Measurements from ENCODE around the gene PTPRN2. TPM values are rescaled to one million over a fixed set of nuclear protein-coding genes. Genes with fewer than 3 reads are reported as not detected.

Gene PTPRN2
- total RNA-seq, 1 experiment from 2014 or later = 1.2 TPM

GRCh38 chr7:158547817-158548216 is 39.8 kb downstream of the PTPRN2 start:
- DNase-seq (ENCODE audit: low read depth in 1 of 2, low spot score in 2 of 2) = no peak
- peaks cover 68% of the 10 kb centered on the region for H3K36me3 ChIP-seq
- no peak overlapping the region for H3K4me3 ChIP-seq
- H3K4me1 ChIP-seq (replicated peaks) = peaks cover 60% of the 10 kb centered on the region
- H3K27me3 ChIP-seq (replicated peaks) = no peaks in the 10 kb centered on the region
- H3K9me3 ChIP-seq (replicated peaks) = no peaks in the 10 kb centered on the region; the same call in 1 of the 2 replicates
- no peak overlapping the region for H3K27ac ChIP-seq

DNA sequence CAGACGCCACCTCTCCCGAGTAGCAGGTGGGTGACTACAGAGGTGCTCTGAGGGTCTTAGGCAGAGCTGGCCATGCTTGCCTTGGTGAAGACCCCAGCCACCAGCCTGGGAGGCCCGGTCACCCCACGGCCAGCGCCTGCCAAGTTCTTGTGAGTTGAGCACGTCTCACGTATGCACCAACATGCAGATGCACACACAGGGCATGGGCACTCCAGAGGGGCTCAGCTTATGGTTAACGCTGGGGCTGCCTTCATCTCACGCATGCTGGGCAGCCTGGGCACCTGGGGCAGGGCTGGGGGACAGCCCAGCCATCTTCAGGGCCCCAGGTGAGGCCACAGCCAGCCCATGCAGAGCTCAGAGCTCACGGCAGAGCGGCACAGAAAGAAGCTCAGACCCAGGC is 41.0 kb downstream of the PTPRN2 start:
- no peak overlapping the region for H3K4me3 ChIP-seq
- peaks cover 72% of the 10 kb centered on the region for H3K4me1 ChIP-seq (replicated peaks)
- no peak for DNase-seq (ENCODE audit: low read depth in 1 of 2, low spot score in 2 of 2)
- no peak overlapping the region for H3K27ac ChIP-seq
- H3K9me3 ChIP-seq (replicated peaks) = no peaks in the 10 kb centered on the region; the same call in 1 of the 2 replicates
- H3K36me3 ChIP-seq = peaks cover 73% of the 10 kb centered on the region
- no peaks in the 10 kb centered on the region for H3K27me3 ChIP-seq (replicated peaks)

- no peaks in the 10 kb centered on the region for H3K27me3 ChIP-seq (replicated peaks)
- no peak overlapping the region for H3K27ac ChIP-seq
- peaks cover 76% of the 10 kb centered on the region for H3K4me1 ChIP-seq (replicated peaks)
- H3K36me3 ChIP-seq = peaks cover 78% of the 10 kb centered on the region
- no peak overlapping the region for H3K4me3 ChIP-seq
- DNase-seq (ENCODE audit: low read depth in 1 of 2, low spot score in 2 of 2) = no peak
- no peaks in the 10 kb centered on the region; the same call in 1 of the 2 replicates for H3K9me3 ChIP-seq (replicated peaks)
Measured at GRCh38 chr7:158546214-158546613, 41.4 kb downstream of the PTPRN2 start.

DNA sequence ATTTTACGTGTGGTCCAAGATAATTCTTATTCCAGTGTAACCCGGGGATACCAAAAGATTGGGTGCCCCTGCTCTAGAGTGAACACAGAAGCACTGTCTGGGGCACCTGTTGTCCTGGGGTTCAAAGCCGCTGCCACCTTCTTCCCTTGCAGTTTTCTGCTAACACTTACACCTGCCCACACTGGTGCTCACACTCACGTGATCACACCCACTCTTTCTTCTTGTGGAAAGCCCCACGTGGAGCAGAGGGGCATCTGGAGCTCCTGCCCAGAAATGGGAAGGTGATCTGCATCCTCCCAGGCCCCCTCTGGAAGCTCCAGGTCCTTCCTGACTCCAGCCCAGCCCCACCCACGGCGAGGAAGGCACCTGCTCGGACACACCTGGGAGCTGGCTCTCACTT is 42.9 kb downstream of the PTPRN2 start:
- H3K36me3 ChIP-seq = peaks cover 79% of the 10 kb centered on the region
- H3K27me3 ChIP-seq (replicated peaks) = no peaks in the 10 kb centered on the region
- no peak for DNase-seq (ENCODE audit: low read depth in 1 of 2, low spot score in 2 of 2)
- no peak overlapping the region for H3K27ac ChIP-seq
- H3K9me3 ChIP-seq (replicated peaks) = no peaks in the 10 kb centered on the region
- H3K4me3 ChIP-seq = no peak overlapping the region
- H3K4me1 ChIP-seq (replicated peaks) = peaks cover 76% of the 10 kb centered on the region

DNA sequence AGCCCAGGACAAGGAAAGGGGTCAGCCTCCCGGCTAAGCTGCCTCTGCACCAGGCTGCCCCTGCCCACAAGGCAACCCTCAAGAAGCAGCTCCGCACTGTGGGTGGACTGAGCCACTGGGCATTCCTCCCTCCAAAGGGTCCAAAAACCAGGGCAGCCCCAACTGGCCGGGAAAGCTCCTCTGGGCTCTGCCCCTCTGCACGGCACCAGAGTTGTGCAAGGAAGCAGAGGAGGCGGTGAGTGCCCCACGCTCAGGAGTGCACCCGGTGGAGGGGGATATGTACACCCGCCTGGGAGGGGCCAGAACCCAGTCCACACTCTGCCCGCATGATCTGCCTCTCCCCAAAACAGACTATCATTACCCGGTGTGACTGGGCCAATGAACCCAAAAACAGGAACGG is 43.8 kb downstream of the PTPRN2 start:
- Histone ChIP-seq H3K27me3 (replicated peaks) (no peaks in the 10 kb centered on the region), H3K27ac (peak overlapping the region; percentile 91), H3K4me3 (no peak overlapping the region), H3K4me1 (replicated peaks) (peaks cover 76% of the 10 kb centered on the region), H3K9me3 (replicated peaks) (no peaks in the 10 kb centered on the region), H3K36me3 (peaks cover 81% of the 10 kb centered on the region)
- DNase-seq (ENCODE audit: low read depth in 1 of 2, low spot score in 2 of 2) = no peak

GRCh38 chr7:158542651-158543566 is 44.7 kb downstream of the PTPRN2 start:
- Histone ChIP-seq H3K27ac (peak overlapping the region; percentile 91), H3K9me3 (replicated peaks) (no peaks in the 10 kb centered on the region), H3K36me3 (peaks cover 79% of the 10 kb centered on the region), H3K4me3 (peak overlapping the region; percentile 2; the same call in 1 of the 2 replicates), H3K27me3 (replicated peaks) (no peaks in the 10 kb centered on the region), H3K4me1 (replicated peaks) (peaks cover 76% of the 10 kb centered on the region)
- DNase-seq (ENCODE audit: low read depth in 1 of 2, low spot score in 2 of 2) = peak; percentile 91 to 93

DNA sequence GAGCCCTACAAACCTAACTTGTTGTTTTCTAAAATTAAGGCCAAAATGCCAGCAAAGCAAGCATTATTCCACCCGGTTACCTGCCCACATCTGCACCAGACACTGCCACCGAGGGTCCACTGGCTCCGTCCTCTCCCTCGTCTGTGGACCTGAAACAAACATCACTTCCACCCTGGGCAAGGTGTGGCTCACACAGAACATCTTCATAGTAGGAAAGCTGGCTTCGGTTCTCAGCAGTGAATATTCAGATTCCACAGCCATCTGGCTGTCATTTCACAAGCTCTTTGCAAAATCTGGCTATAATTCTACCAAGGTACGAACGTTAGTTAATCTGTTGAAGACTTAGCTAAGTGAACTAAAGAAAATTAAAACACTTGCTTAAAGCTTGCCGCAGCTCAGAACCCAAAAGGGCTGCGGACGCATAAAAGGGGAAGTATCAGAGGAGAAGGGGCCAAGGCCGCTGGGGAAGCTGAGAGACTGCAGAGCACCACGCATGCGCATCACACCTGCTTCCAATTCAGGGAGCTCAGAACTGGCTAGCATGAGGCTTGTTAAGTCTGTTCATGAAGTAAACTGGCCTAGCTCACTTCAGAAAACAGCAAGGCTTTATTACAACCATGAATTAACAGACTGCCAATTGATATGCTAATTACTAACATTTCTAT is 46.1 kb downstream of the PTPRN2 start:
- H3K36me3 ChIP-seq = peaks cover 75% of the 10 kb centered on the region
- no peak overlapping the region for H3K4me3 ChIP-seq
- H3K27ac ChIP-seq = peak overlapping the region; percentile 91
- H3K9me3 ChIP-seq (replicated peaks) = no peaks in the 10 kb centered on the region
- DNase-seq (ENCODE audit: low read depth in 1 of 2, low spot score in 2 of 2) = no peak
- H3K4me1 ChIP-seq (replicated peaks) = peaks cover 88% of the 10 kb centered on the region
- no peaks in the 10 kb centered on the region for H3K27me3 ChIP-seq (replicated peaks)

GRCh38 chr7:158539711-158540146 is 47.9 kb downstream of the PTPRN2 start:
- H3K4me3 ChIP-seq = no peak overlapping the region
- no peak overlapping the region for H3K27ac ChIP-seq
- H3K27me3 ChIP-seq (replicated peaks) = no peaks in the 10 kb centered on the region
- no peak for DNase-seq (ENCODE audit: low read depth in 1 of 2, low spot score in 2 of 2)
- H3K4me1 ChIP-seq (replicated peaks) = peaks cover 100% of the 10 kb centered on the region
- H3K36me3 ChIP-seq = peaks cover 57% of the 10 kb centered on the region
- no peaks in the 10 kb centered on the region; the same call in 1 of the 2 replicates for H3K9me3 ChIP-seq (replicated peaks)

- Histone ChIP-seq H3K4me1 (replicated peaks) (peaks cover 95% of the 10 kb centered on the region), H3K9me3 (replicated peaks) (no peaks in the 10 kb centered on the region; the same call in 1 of the 2 replicates), H3K27ac (peak overlapping the region; percentile 78), H3K27me3 (replicated peaks) (no peaks in the 10 kb centered on the region), H3K4me3 (peak overlapping the region; percentile 37), H3K36me3 (peaks cover 45% of the 10 kb centered on the region)
- no peak for DNase-seq (ENCODE audit: low read depth in 1 of 2, low spot score in 2 of 2)
Measured at GRCh38 chr7:158538156-158538946, 49.3 kb downstream of the PTPRN2 start.

DNA sequence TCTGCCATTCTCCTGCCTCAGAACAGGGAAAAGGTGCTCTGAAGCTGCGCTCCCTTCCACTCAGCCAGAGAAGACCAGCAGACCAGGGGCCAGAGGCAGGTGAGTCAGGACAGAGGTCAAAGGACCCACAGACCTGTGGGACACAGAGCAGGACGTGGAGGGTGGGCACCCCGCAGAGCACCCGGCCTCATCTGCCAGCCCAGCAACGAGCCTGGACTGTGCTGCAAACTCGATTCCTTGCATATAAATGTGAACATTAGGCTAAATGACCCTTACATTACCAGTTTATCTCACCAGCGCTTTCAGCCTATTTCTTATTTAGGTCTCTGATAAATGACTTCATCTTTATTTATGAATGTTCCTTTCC is 50.1 kb downstream of the PTPRN2 start:
- H3K4me3 ChIP-seq = peak overlapping the region; percentile 37
- no peak for DNase-seq (ENCODE audit: low read depth in 1 of 2, low spot score in 2 of 2)
- no peaks in the 10 kb centered on the region; the same call in 1 of the 2 replicates for H3K9me3 ChIP-seq (replicated peaks)
- H3K4me1 ChIP-seq (replicated peaks) = peaks cover 87% of the 10 kb centered on the region
- no peaks in the 10 kb centered on the region for H3K27me3 ChIP-seq (replicated peaks)
- peak overlapping the region; percentile 78 for H3K27ac ChIP-seq
- peaks cover 45% of the 10 kb centered on the region for H3K36me3 ChIP-seq

GRCh38 chr7:158536871-158537515 is 50.6 kb downstream of the PTPRN2 start:
- Histone ChIP-seq H3K9me3 (replicated peaks) (no peaks in the 10 kb centered on the region; the same call in 1 of the 2 replicates), H3K4me1 (replicated peaks) (peaks cover 84% of the 10 kb centered on the region), H3K27ac (peak overlapping the region; percentile 78), H3K27me3 (replicated peaks) (no peaks in the 10 kb centered on the region), H3K36me3 (peaks cover 43% of the 10 kb centered on the region), H3K4me3 (peak overlapping the region; percentile 37)
- peak; percentile 95 for DNase-seq (ENCODE audit: low read depth in 1 of 2, low spot score in 2 of 2)

DNA sequence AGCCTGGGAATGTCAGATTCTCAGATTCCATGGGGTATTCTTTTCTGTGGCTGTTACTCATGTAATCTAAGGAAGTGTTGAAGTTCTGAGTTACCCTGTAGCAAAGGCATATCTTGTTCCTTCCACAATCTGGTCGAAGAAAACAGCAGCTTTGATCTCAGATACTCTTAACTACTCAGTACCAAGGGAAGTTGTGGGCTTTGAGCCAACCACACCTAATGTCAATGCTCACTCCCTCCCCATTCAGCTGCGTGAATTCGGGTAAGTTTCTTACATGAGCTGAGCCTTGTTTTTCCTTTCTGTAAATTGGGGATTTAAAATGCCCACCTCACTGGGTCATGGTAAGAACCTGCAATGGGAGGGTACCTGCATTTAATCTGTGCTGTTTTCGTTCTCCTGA is 52.5 kb downstream of the PTPRN2 start:
- peaks cover 68% of the 10 kb centered on the region for H3K4me1 ChIP-seq (replicated peaks)
- no peak for DNase-seq (ENCODE audit: low read depth in 1 of 2, low spot score in 2 of 2)
- H3K36me3 ChIP-seq = peaks cover 24% of the 10 kb centered on the region
- no peaks in the 10 kb centered on the region; the same call in 1 of the 2 replicates for H3K9me3 ChIP-seq (replicated peaks)
- no peak overlapping the region for H3K27ac ChIP-seq
- no peak overlapping the region for H3K4me3 ChIP-seq
- H3K27me3 ChIP-seq (replicated peaks) = no peaks in the 10 kb centered on the region

GRCh38 chr7:158534598-158534997 is 53.0 kb downstream of the PTPRN2 start:
- Histone ChIP-seq H3K36me3 (peaks cover 21% of the 10 kb centered on the region), H3K27me3 (replicated peaks) (no peaks in the 10 kb centered on the region), H3K4me3 (no peak overlapping the region), H3K4me1 (replicated peaks) (peaks cover 63% of the 10 kb centered on the region), H3K27ac (no peak overlapping the region), H3K9me3 (replicated peaks) (no peaks in the 10 kb centered on the region; the same call in 1 of the 2 replicates)
- no peak for DNase-seq (ENCODE audit: low read depth in 1 of 2, low spot score in 2 of 2)
